H1 (cell line): ENCODE measurements around the gene SERAC1. TPM values are rescaled to one million over a fixed set of nuclear protein-coding genes. Genes with fewer than 3 reads are reported as not detected.

Experiments
- BACH1 ChIP-seq: IDR thresholded peaks from 2 replicates; pipeline ENCODE4 v1.6.1; 2012; ENCODE audit warnings: low read length, improper control_type of control experiment
- CEBPB ChIP-seq: IDR thresholded peaks from 2 replicates; pipeline ENCODE4 v1.6.1; 2012; ENCODE audit warnings: low read depth, low read length
- CHD2 ChIP-seq: IDR thresholded peaks from 2 replicates; pipeline ENCODE4 v1.6.1; 2012; ENCODE audit warnings: low read length, improper control_type of control experiment
- GABPA ChIP-seq: IDR thresholded peaks from 2 replicates; pipeline ENCODE4 v1.6.1; 2011; ENCODE audit warnings: mild to moderate bottlenecking, low read length, moderate library complexity, borderline replicate concordance; ENCODE audit not compliant: insufficient read depth
- SIN3A ChIP-seq, 2 experiments: IDR thresholded peaks in 1 of 2; conservative IDR thresholded peaks in 1 of 2; 2 replicates each; pipeline ENCODE4 v1.6.1; 2011 to 2012; ENCODE audit warnings: low read length in 2 of 2, improper control_type of control experiment in 1 of 2, low read depth in 1 of 2, mild to moderate bottlenecking in 1 of 2
- TAF1 ChIP-seq: IDR thresholded peaks from 2 replicates; pipeline ENCODE4 v1.6.1; 2011; ENCODE audit warnings: mild to moderate bottlenecking, low read depth, low read length
- polyA plus RNA-seq, 7 experiments: library from polyadenylated mRNA; depleted of rRNA in 3 of 7; stranded (reverse) in 5 of 7; unstranded in 2 of 7; fragments of >200 nt in 5 of 7; fragments of 200-250 nt in 2 of 7; gene quantifications; 1 replicate in 5 of 7; 2 replicates in 1 of 7; 4 replicates in 1 of 7; pipeline versions ENCODE4 v1.2.1 to v1.2.3, GENCODE V29; 2011 to 2013; ENCODE audit warnings: missing spikeins in 2 of 7, mixed read lengths in 2 of 7
- total RNA-seq: library from RNA; stranded (reverse); fragmentation: NEBNext Ultra II Directional; extraction: Animal tissue kit (Norgen Biotek cat#: 25700); gene quantifications from 2 replicates; pipeline ENCODE4 v1.2.1, GENCODE V29; 2021
- TF ChIP-seq, protein P1 (sequence below): fragments of 300-600 bp; sonication (generic); IDR thresholded peaks from 2 replicates; pipeline ENCODE4 v1.7.1; 2012; ENCODE audit warnings: low read length, moderate library complexity, mild to moderate bottlenecking, inconsistent platforms; ENCODE audit not compliant: insufficient replicate concordance
- TF ChIP-seq, protein P2 (sequence below): IDR thresholded peaks from 2 replicates; pipeline ENCODE4 v1.6.1; 2012; ENCODE audit warnings: low read length, inconsistent platforms

The SERAC1 gene
- total and polyA plus RNA-seq, 2 of the 8 experiments (the other 6 are each of a cell fraction or from before 2014, with no cell fraction given), result 7.3 to 9.0 TPM

DNA sequence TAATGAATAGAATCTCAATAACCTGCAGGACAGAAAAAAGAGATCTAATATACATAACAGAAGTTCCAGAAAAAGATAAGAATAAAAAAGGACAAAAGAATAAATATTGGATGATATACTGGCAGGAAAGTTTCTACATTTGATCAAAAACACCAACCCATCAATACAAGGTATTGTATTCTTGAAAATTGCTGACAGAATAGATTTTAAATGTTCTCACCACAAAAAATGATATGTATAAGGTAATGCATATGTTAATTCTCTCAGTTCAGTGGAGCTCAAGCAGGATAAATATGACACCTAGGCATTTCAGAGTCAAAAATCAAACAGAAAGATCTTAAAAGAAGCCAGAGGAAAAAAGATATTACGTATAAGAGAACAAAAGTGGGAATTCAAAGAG lies 43.8 kb downstream of the SERAC1 start (continued):
- TF ChIP-seq, protein P1, sequence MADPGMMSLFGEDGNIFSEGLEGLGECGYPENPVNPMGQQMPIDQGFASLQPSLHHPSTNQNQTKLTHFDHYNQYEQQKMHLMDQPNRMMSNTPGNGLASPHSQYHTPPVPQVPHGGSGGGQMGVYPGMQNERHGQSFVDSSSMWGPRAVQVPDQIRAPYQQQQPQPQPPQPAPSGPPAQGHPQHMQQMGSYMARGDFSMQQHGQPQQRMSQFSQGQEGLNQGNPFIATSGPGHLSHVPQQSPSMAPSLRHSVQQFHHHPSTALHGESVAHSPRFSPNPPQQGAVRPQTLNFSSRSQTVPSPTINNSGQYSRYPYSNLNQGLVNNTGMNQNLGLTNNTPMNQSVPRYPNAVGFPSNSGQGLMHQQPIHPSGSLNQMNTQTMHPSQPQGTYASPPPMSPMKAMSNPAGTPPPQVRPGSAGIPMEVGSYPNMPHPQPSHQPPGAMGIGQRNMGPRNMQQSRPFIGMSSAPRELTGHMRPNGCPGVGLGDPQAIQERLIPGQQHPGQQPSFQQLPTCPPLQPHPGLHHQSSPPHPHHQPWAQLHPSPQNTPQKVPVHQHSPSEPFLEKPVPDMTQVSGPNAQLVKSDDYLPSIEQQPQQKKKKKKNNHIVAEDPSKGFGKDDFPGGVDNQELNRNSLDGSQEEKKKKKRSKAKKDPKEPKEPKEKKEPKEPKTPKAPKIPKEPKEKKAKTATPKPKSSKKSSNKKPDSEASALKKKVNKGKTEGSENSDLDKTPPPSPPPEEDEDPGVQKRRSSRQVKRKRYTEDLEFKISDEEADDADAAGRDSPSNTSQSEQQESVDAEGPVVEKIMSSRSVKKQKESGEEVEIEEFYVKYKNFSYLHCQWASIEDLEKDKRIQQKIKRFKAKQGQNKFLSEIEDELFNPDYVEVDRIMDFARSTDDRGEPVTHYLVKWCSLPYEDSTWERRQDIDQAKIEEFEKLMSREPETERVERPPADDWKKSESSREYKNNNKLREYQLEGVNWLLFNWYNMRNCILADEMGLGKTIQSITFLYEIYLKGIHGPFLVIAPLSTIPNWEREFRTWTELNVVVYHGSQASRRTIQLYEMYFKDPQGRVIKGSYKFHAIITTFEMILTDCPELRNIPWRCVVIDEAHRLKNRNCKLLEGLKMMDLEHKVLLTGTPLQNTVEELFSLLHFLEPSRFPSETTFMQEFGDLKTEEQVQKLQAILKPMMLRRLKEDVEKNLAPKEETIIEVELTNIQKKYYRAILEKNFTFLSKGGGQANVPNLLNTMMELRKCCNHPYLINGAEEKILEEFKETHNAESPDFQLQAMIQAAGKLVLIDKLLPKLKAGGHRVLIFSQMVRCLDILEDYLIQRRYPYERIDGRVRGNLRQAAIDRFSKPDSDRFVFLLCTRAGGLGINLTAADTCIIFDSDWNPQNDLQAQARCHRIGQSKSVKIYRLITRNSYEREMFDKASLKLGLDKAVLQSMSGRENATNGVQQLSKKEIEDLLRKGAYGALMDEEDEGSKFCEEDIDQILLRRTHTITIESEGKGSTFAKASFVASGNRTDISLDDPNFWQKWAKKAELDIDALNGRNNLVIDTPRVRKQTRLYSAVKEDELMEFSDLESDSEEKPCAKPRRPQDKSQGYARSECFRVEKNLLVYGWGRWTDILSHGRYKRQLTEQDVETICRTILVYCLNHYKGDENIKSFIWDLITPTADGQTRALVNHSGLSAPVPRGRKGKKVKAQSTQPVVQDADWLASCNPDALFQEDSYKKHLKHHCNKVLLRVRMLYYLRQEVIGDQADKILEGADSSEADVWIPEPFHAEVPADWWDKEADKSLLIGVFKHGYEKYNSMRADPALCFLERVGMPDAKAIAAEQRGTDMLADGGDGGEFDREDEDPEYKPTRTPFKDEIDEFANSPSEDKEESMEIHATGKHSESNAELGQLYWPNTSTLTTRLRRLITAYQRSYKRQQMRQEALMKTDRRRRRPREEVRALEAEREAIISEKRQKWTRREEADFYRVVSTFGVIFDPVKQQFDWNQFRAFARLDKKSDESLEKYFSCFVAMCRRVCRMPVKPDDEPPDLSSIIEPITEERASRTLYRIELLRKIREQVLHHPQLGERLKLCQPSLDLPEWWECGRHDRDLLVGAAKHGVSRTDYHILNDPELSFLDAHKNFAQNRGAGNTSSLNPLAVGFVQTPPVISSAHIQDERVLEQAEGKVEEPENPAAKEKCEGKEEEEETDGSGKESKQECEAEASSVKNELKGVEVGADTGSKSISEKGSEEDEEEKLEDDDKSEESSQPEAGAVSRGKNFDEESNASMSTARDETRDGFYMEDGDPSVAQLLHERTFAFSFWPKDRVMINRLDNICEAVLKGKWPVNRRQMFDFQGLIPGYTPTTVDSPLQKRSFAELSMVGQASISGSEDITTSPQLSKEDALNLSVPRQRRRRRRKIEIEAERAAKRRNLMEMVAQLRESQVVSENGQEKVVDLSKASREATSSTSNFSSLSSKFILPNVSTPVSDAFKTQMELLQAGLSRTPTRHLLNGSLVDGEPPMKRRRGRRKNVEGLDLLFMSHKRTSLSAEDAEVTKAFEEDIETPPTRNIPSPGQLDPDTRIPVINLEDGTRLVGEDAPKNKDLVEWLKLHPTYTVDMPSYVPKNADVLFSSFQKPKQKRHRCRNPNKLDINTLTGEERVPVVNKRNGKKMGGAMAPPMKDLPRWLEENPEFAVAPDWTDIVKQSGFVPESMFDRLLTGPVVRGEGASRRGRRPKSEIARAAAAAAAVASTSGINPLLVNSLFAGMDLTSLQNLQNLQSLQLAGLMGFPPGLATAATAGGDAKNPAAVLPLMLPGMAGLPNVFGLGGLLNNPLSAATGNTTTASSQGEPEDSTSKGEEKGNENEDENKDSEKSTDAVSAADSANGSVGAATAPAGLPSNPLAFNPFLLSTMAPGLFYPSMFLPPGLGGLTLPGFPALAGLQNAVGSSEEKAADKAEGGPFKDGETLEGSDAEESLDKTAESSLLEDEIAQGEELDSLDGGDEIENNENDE, result no peak
- TF ChIP-seq CEBPB, result no peak
- no peak for TF ChIP-seq BACH1
- no peak for TF ChIP-seq TAF1
- TF ChIP-seq CHD2, result no peak
- TF ChIP-seq GABPA, result no peak
- TF ChIP-seq, protein P2, sequence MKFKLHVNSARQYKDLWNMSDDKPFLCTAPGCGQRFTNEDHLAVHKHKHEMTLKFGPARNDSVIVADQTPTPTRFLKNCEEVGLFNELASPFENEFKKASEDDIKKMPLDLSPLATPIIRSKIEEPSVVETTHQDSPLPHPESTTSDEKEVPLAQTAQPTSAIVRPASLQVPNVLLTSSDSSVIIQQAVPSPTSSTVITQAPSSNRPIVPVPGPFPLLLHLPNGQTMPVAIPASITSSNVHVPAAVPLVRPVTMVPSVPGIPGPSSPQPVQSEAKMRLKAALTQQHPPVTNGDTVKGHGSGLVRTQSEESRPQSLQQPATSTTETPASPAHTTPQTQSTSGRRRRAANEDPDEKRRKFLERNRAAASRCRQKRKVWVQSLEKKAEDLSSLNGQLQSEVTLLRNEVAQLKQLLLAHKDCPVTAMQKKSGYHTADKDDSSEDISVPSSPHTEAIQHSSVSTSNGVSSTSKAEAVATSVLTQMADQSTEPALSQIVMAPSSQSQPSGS, result no peak
- TF ChIP-seq SIN3A (conservative IDR thresholded peaks at IDR 0.05 in 1 of 2, IDR thresholded peaks at IDR 0.05 in 1 of 2; ENCODE audit: low read depth in 1 of 2, low read length in 2 of 2), result no peak
